NOMO-1 (cell line): ENCODE results near the gene GALT.
A peak's percentile ranks its signal among the peaks of the same experiment; 100 is the strongest.
"Not testable (repeated sequence)": the region's sequence is repeated elsewhere in the genome, so short reads cannot be mapped to it uniquely, and the experiment has no call there.

ENCODE experiments used
- DNase-seq, 2 experiments: peaks; one replicate each; lab custom pipeline; 2025; ENCODE audit not compliant: unreplicated experiment in 2 of 2; lab: John Stamatoyannopoulos, UW

The GALT gene

DNA sequence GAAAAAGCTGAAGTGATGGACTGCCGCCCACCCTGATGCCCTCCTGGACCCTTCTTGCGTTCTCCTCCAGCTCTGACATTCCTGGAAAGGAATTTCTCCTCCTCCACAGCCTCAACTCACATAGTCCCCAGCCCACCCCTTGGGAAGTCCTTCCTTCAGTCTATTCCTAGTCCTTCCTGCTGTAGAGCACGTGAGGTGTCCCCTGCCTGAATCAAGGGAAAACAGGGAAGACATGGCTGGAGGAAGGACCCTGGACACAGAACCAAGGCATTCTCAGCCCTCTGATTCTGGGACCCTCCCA, 21.3 kb upstream of the GALT start:
- no peak for DNase-seq

DNA sequence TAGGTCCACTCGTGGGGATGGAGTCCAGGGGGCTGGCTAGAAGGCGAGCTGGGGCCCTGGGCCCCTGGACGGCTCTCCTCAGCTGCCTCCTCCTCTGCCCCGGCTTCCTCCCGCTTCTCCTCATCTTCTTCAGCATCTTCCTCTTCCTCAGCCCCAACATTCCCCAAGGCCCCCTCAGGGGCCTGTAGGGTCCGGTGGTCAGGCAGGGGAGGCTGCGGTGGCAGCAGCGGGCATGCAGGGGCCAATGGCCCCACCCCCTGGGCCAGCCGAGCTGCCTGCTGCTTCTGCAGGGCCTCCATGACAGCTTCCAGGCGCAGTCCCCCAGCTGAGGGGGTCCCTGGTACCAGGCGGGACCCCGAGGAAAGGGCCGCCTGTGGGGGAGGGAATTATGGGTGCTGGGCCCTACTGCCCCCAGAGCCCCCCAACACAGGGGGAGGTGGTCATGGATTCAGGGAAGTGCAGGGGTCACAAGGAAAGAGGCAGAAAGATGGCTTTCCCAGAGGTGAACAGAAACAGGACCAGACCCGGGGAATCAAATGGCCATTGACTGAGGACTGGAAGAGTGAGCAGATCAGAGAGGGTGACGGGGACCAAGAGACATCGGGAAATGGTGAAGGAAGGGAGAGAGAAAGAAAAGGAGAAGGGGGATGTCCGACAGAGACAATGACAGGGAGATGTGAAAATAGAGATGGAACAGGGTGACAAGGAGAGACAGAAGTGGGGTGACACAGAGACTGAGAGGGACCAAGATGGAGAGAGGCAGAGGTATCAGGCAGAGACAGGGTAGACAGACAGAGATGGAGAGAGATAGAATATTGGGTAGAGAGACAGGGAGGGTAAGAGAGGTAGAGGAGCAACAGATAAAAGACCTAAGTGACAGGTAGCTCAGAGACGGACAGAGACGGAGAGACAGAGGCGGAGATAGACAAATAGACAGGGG, 18.5 kb upstream of the GALT start:
- DNase-seq = no peak

DNA sequence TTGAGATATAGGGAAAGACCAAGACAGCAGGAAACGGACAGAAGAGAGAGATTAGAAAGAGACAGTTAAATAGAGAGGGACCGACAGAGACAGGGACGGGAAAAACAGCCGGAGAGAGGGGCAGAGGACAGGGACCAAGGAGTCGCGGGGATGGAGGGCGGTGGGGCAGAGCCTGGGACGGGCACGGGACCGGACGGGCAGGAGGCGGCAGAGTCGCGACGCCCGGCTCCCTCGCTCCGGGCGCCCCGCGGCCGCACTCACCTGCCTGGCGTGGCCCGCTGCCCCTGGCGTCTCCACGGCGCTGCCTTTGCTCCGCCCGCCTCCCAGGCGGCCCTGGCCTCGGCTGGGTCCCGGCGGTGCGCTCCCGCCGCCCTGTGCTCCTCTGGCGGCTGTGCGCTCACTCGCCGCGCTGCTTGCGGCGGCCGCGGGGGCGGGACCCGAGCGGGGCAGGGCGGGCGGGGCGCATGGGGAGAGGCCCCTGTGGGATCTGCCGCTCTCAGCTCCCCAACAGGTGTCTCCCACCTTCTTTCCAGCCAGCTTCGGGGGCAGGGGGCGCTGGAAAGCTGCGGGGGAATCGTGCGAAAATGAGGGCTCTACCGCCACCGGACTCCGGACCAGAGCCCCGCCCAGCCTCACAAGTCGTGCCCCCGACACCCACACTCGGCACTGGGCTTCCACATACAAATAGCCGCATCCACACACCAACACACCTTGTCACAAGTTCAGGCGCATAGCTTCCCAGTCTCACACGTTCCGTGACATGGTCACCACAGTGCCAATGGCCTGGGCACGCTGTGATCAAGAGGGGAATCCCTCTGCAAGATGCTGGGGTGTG, 17.6 kb upstream of the GALT start, which contains the start of gene ARID3C:
TSS of gene ARID3C (minus strand) at position 411 of the 835 bp plus-strand sequence. CDS start 1,052 bp downstream, outside the sequence.
- DNase-seq = peak in 1 of 2 experiments; percentile 34

DNA sequence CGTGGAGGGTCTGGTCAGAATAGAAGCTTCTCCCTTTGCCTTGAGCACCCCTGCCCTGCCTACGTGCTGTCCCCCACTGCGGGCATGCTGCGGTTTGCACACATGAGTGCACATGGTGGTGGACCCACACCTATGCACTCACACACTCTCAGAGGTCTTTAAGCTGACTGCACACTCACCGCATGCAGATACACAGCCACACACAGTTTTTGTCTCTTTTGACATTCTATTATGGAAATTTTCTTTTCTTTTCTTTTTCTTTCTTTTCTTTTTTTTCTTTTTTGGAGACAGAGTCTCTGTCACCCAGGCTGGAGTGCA, 17.0 kb upstream of the GALT start:
- no peak for DNase-seq

DNA sequence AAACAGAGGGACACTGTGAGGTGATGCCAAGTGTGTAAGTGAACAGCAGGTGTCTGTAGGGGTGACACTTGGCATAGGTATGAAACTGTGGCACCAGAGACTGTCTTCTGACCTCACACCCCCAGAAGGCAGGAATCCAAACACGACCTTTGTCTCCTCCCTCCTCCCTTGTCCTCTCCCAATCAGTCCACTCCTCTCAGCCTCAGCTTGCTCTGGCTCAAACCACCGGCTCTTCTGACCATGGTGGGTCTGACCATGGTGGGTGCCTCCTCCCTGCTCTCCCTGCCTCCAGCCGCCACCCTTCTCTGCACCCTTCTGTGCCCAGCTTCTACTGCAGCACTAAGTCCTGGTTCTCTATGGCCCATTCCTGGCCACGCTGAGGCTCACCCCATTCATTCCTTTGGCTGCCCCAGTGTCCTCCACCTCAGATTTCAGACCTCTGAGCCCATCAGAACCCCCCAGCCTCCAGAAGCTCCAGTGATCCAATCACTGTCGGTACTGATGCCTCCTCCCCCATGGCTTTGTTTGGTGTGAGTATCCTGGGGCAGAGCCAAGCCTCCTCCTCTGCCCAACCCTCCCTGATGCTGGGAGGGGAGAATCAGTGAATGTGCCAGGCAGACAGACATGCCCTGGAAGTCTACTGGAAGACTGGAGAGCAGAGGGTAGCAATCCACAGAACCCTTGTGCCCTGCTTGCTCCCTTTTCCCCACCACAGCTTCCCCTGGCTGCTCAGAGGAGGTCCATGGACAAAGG, 15.9 kb upstream of the GALT start:
- DNase-seq = no peak

DNA sequence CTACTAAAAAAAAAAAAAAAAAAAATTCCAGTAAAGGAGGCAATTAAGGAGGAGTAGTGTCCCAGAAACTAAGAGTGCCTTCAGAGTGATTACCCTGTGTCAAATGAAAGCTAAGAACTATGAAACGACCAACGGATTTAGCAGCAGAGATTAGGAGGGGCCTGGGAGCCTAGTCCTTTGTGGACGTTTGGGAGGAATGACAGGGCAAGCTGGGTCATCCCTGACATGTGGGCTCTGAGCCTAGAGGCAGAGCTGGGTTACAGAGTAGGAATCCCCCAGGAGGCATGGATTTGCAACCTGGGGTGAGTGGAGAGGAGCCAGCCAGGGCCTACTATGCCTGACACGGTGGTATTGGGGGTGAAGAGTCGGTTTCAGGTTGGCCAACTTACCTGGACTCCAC, 13.3 kb upstream of the GALT start:
- no peak for DNase-seq

DNA sequence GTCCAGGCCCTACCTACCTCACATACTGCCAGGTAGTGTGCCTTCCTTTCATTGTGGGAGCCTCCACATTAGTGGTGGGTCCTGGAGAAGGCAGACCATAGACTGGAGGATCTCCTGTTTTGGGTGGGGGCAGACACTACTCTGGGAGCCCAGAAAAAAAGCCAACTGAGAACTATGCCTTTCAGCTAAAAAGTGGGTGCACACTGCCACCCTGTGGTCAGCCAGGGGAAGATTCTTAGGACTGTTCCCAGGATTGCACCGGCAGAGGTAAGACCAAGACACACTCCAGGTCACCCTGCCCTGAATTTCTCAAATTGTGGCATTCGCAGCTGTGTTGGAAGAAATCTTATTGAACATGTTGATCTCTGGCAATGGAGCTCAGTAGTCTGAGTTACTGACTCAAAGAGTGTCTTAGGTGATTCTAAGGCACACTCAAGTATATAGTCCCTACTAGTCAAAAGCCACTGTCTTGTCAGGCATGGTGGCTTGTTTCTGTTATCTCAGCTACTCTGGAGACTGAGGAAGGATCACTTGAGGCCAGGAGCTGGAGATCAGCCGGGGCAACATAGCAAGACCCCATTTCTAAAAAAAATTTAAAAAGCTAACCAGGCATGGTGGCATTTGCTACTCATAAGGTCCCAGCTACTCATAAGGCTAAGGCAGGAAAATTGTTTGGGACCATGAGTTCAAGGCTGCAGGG, 12.5 kb upstream of the GALT start:
- DNase-seq = peak; percentile 66 to 80

DNA sequence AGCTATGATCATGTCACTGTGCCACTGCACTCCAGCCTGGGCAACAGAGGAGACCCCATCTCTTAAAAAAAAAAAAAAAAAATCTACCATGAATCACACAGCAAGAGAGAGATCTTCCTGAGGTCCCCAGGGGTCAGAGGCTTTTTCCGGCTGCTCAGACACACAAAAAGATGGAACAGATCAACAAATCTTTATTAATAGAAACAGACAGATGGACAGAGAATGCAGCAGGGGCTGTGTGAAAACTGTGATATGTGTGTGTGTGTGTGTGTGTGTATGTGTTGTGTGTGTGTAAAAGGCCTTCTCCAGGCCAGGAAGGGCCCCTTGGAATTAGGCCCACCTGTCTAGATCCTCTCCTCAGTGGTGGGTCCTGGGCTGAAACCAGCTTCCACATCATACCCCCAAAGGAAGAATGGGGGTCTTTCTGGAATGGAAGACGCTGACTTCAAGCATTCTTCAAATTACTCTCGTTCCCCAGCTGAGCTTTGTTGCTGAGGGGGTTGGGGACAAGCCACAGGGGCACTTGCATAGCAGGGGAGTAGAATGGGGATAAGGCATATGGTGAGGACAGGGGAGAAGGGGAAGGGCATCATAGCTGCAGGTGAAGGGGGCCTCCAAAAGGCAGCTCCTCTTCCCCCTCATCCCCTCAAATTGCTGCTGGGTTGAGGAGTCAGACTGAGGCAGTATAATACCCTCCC, 11.8 kb upstream of the GALT start:
- DNase-seq = no peak

DNA sequence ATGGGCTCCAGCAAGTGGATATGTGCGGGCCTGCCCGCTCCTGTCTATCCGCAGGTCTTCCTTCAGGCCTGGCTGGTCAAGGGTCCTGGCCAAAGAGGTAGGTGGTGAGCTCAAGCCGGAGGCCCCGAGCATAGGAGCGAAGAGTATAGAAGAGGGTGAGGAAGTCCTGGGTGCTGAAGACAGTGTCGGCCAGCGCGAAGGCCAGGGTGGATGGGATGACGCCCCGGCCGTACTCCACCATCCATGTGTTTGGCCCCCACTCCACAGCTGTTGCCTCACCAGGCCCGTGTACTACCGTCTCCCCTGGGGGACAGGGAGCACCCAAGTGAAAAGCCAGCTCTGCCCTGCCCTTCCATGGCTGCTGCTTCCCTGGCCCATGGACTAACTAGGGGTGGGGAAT, 10.9 kb upstream of the GALT start:
- no peak for DNase-seq

DNA sequence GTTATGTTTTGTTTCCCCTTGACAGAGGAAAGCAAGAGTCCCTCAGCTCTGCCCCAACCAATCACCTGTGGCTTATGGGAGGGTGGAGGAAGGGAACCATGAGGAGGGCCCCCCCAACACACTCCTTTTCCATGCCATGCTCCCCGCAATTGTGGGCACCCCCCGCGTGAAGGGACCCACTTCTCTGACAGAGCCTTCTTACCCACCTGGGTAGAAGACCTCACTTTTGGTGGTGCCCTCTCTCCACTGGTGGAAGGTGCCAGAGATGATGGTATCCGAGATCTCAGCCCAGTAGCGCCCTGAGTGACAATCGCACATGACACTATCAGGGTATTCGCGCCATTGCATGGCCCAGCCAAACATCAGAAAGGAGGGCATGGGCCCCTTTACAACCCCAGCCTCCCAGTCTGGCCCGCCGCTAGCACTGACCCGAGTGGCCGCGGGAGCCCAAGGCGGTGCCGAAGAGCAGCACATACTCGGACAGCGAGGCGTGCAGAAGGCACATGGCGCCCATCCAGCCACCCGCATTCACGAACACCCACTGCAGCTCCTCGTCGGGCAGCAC, 9.6 kb upstream of the GALT start:
- DNase-seq = no peak

DNA sequence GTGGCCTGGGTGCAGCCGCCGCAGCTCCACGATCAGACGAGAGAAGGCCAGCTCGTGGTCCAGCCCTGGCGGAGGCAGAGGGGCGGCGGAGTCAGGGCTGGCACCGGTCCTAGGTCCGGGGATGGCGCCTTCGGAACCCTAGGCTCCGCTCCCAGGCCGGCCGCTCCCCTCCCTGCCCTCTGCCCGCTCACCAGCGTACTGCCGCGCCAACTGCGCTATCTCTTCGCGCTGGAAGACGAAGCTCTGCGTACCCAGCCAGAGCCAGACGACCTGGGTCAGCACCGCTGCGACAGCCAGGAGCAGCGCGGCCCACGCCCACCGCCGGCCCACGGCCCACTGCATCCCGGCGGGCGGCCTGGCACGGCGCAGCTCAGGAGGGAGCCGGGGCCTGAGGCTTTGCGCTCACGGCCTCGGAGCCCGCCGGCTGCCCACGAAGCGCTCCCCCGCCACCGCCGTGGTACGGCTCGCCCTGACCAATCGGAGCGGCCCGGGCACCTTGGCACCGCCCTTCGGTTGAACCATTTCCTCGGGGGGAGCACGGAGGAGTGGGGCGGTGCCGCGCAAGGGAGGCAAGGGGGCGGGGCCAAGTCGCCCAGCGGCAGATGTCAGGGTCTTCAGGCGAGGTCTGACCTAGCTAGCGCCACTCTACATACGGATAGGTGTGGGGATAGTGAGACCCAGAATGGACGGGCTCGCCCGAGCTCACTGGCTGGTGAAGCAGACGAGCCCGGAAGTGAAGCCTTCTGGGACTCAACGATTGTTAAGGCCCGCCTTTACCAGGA, 8.9 kb upstream of the GALT start, which contains the start of gene SIGMAR1:
TSS of gene SIGMAR1 (minus strand) at position 432 of the 782 bp plus-strand sequence. CDS start at position 342, 90 bp downstream.
- peak; percentile 94 to 95 for DNase-seq

DNA sequence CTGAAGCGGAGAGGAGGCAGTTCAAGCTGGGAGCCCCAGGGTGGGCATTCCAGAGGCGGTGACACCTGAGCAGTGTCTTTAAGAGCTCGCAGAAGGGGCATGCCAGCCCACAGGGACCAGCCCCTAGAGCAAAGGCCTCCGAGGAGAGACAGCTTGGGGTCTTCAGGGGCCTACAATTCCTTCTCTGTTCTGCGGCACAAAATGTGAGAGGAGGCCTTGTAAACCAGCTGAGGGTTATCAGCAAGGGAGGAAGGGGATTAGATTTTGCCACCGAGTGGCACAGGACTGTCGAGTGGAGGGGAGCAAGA, 8.4 kb upstream of the GALT start:
- DNase-seq = no peak

DNA sequence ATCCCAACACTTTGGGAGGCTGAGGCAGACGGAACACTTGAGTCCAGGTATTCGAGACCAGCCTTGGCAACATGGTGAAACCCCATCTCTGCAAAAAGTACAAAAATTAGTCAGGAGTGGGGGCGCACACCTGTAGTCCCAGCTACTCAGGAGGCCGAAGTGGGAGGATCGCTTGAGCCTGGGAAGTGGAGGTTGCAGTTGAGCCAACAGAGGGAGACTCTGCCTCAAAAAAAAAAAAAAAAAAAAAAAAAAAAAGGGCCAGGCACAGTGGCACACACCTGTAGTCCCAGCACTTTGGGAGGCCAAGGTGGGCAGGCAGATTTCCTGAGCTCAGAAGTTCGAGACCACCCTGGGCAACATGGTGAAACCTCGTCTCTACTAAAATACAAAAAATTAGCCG, 7.2 kb upstream of the GALT start:
- DNase-seq = not testable (repeated sequence)

DNA sequence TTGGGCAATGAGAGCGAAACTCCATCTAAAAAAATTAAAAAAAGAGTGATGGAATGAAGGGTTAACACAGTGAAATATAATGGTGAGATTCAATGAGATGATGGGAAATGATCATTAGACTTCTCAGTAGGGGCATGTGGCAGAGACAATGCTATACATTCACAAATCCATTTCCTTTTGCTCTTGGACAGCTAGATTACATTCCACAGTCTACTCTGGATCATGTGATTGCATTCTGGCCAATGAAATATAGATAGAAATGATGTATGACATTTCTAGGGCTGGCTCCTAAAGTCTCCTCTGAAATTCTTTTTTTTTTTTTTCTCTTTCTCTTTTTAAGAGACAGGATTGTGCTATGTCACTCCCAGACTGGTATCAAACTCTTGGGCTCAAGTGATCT, 3.8 kb upstream of the GALT start:
- no peak for DNase-seq

DNA sequence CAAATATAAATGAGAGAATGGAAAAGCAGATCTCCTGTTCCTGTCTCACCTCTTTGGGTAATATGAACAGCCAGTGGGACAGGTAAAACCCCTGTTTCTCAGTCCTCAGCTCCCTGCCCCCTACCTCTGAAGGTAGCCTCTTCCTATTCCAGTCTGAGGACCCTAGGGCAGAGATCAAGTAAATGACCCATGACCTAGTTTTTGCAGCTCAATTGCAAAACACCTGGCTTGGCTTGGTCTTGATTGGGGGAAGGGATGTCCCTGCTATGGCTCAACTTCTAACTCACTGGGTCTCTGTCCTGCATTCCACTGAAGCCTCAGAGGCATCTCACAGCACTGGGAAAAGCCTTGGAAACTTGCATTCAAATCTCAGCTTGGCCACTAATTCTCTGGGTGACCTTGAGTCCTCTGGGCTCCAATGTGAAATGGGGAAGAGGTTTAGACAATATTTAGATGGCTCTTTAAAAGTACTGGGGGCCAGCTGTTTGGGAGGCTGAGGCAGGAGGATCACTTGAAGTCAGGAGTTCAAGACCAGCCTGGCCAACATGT, 1.6 kb upstream of the GALT start:
- peak in 1 of 2 experiments; percentile 24 for DNase-seq

DNA sequence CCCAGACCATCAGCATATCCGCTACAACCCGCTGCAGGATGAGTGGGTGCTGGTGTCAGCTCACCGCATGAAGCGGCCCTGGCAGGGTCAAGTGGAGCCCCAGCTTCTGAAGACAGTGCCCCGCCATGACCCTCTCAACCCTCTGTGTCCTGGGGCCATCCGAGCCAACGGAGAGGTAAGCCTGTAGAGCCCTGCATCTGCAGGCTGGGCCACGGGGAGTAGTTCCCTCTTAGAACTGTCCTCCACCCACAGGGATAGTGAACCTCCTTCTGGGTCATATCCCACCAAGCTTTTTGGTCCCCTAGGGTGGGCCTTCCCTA, 569 bp downstream of the GALT start:
- DNase-seq = no peak

DNA sequence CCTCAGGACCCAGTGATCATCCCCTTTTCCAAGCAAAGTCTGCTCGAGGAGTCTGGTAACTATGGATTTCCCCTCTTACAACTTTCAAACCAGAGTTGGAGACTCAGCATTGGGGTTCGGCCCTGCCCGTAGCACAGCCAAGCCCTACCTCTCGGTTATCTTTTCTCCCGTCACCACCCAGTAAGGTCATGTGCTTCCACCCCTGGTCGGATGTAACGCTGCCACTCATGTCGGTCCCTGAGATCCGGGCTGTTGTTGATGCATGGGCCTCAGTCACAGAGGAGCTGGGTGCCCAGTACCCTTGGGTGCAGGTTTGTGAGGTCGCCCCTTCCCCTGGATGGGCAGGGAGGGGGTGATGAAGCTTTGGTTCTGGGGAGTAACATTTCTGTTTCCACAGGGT, 1.2 kb downstream of the GALT start:
- DNase-seq = no peak

DNA sequence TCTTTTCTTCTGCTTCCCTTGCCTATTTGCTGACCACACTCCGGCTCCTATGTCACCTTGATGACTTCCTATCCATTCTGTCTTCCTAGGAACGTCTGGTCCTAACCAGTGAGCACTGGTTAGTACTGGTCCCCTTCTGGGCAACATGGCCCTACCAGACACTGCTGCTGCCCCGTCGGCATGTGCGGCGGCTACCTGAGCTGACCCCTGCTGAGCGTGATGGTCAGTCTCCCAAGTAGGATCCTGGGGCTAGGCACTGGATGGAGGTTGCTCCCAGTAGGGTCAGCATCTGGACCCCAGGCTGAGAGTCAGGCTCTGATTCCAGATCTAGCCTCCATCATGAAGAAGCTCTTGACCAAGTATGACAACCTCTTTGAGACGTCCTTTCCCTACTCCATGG, 2.2 kb downstream of the GALT start:
- DNase-seq = no peak

DNA sequence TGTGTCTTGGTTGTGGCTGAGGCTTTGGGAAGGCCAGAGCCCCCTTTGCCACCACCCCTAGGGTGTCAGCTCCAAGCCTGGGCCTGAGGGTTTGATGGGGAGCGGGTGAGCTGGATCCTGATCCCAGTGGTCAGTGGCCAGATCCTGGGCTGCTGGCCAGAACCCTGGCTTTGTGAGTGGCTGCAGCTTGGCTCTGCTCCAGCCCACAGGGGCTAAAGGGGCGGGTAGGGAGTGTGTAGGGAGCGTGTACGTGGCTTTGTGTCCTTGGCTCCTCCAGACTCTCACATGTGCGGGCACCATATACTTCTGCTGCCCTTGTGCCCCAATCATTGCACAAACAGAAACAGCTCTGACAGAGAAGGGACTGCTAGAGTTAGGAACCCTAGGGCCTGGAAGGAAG, 4.3 kb downstream of the GALT start:
- no peak for DNase-seq
